ENCODE data around the gene CACNA1A.

- TF ChIP-seq CTCF (IDR thresholded peaks at IDR 0.05) (no peak), EZH2 (IDR thresholded peaks at IDR 0.05) (no peak), EZH2phosphoT487 (IDR thresholded peaks at IDR 0.05) (no peak)
Observed at GRCh38 chr19:13334801-13335481, 171.3 kb downstream of the CACNA1A start.

Data from neural progenitor cell (in vitro differentiated cells).